ENCODE measurements around the gene RASL10A. TPM values are rescaled to one million over a fixed set of nuclear protein-coding genes. Genes with fewer than 3 reads are reported as not detected.

Gene RASL10A
- total RNA-seq, 1 donor, result 0.21 TPM

DNA sequence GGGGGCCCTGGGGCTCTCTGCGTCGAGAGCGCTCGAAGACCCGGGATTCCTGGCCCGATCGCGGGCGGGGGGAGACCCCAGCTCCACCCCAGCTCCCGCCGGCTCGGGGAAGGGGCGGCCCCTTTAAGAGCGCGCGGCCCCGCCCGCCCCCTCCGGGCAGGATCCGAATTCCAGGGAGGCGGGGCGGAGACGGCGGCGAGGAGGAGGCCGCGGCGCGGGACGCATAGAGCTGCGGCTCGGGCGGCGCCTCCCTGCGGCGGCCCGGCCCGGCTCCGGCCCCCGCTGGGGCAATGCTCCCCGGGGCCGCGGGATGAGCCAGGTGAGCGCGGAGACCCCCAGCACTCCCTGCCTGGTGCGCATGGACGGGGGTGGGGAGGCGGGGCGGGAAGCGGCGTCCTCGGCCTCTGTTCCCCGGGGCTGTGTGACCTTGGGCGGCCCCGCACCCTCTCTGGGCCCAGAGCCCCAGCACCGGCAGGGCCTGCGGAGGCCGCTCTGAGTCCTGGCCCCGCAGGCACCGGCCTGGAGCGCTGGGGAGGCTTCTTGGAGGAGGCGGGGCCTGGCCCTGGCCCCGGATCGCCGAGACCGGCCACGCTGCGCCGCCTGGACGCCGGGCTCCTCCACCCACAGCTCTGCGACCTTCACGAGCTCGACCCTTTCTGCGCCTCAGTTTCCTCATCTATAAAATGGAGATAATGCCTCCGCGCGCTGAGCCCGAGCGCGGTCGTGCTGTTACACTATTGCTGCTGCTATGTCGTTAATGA lies 8.5 kb downstream of the RASL10A start:
- Histone ChIP-seq H3K9me3 (ENCODE audit: low read depth, low read length) (no peaks in the 10 kb centered on the region), H3K4me3 (ENCODE audit: low read length) (peak overlapping the region; percentile 45), H3K4me1 (ENCODE audit: insufficient read depth, low read length) (peaks cover 37% of the 10 kb centered on the region), H3K27me3 (ENCODE audit: insufficient read depth, low read length) (peaks cover 12% of the 10 kb centered on the region)

DNA sequence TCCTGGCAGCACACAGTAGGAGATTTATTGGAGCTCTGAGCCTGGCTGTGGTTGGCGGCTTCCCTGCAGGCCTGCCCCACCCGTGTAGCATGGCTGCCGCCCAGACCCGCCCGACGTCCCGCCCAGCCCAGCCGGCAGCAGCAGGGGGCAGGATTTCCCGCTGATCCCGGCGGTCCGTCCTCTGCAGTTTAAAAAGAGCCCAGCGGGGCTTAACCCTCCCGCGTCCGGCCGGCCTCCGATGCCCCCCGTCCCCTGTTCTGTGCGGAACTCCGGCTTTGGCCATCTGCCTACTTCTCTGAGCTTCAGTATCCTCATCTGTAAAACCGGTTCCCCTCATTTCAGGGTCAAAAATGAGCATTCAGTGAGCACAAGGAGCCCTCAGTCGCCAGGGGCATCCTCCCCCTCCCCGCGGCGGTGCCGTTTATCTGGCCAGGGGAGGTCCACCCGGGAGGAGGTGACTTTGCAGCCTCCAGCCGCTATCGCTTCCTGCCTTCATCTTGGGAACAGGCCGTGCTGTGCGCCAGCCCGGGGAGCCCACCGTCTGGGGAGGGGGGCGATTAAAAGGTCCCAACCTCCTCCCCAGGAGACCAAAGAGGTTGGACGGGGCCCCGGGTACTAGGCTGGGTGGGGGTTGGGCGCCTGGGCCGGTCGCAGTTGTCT lies 9.2 kb downstream of the RASL10A start, which contains the start of gene GAS2L1:
Gene GAS2L1, plus strand, starts transcription at position 476 of the 660 bp plus-strand sequence. CDS start 1,456 bp downstream, outside the sequence.
- peaks cover 12% of the 10 kb centered on the region for H3K27me3 ChIP-seq (ENCODE audit: insufficient read depth, low read length)
- peak within 1 kb of the TSS; percentile 45 for H3K4me3 ChIP-seq (ENCODE audit: low read length)
- peaks cover 37% of the 10 kb centered on the region for H3K4me1 ChIP-seq (ENCODE audit: insufficient read depth, low read length)

DNA sequence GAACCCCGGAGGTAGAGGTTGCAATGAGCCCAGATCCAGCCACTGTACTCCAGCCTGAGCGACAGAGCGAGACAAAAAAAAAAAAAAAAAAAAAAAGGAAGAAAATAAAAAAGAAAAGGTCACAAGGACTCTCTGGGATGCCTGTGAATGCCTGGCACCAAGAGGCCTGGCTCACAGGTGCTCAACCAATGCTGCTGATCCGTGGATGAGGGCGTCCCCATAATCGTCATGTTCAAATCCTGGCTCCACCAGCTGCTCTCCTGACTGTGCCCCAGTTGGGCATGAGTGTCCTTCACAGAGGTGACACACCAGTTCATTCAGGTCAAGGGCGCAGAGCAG lies 9.7 kb downstream of the RASL10A start:
- H3K9me3 ChIP-seq (ENCODE audit: low read depth, low read length), result no peaks in the 10 kb centered on the region
- peaks cover 12% of the 10 kb centered on the region for H3K27me3 ChIP-seq (ENCODE audit: insufficient read depth, low read length)
- H3K4me3 ChIP-seq (ENCODE audit: low read length), result no peak overlapping the region
- peaks cover 34% of the 10 kb centered on the region for H3K4me1 ChIP-seq (ENCODE audit: insufficient read depth, low read length)

More for the DNA sequence above, 9.2 kb downstream of the RASL10A start, which contains the start of gene GAS2L1:
- H3K9me3 ChIP-seq (ENCODE audit: low read depth, low read length), result no peaks in the 10 kb centered on the region

DNA sequence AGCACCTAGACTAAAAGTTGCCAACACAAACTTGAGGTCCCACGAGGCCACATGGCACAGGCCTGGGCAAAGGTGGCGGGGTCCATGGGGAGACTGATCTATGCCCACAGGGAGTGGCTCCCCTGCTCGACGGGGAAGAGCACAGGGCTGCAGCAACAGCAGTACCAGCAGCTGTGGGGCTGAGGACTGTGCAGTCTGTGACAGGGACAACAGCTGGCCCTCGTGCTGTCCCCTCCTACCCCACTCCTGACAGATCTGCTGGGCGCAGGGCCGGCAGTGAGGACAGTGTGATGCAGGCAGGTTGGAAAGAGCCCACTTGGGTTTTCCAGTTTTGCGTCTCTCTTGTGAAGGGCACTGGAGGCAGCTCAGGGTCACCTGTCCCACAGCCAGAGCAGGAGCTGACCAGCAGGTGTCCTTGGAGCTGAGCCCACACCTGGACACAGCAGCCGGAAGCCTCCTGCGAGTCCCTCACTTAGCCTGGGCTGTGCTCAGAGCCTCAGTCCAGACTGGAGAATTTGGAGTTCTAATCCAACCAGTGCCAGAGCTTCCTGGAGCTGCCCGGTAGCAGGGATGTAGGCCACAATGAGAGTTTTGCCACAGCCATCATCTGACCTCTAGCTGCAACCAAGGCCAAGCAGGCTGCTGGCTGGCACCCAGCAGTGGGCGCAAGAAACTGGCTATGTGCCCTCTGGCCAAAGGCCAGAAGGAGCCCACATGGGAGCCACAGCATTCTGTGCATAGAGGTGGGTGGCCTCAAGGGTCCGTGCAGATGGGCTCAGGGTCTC lies 12.6 kb downstream of the RASL10A start:
- Histone ChIP-seq H3K27me3 (ENCODE audit: insufficient read depth, low read length) (peaks cover 12% of the 10 kb centered on the region), H3K4me3 (ENCODE audit: low read length) (no peak overlapping the region), H3K9me3 (ENCODE audit: low read depth, low read length) (no peaks in the 10 kb centered on the region), H3K4me1 (ENCODE audit: insufficient read depth, low read length) (peaks cover 25% of the 10 kb centered on the region)

DNA sequence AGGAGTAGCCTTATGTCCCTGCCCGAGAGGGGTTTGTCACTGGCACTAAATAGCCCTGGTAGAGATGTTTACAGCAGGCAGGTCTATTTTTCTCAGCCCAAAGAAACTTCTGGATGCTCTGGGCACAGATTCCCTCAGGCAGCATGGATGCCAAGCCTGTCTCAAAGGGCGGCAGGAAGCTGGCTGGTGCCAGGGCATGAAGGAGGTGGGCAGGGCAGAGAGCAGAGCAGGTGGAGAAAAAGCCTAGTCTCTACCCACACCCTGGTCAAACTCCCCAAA lies 13.2 kb downstream of the RASL10A start:
- Histone ChIP-seq H3K4me1 (ENCODE audit: insufficient read depth, low read length) (peaks cover 20% of the 10 kb centered on the region), H3K27me3 (ENCODE audit: insufficient read depth, low read length) (peaks cover 10% of the 10 kb centered on the region), H3K9me3 (ENCODE audit: low read depth, low read length) (no peaks in the 10 kb centered on the region), H3K4me3 (ENCODE audit: low read length) (no peak overlapping the region)

DNA sequence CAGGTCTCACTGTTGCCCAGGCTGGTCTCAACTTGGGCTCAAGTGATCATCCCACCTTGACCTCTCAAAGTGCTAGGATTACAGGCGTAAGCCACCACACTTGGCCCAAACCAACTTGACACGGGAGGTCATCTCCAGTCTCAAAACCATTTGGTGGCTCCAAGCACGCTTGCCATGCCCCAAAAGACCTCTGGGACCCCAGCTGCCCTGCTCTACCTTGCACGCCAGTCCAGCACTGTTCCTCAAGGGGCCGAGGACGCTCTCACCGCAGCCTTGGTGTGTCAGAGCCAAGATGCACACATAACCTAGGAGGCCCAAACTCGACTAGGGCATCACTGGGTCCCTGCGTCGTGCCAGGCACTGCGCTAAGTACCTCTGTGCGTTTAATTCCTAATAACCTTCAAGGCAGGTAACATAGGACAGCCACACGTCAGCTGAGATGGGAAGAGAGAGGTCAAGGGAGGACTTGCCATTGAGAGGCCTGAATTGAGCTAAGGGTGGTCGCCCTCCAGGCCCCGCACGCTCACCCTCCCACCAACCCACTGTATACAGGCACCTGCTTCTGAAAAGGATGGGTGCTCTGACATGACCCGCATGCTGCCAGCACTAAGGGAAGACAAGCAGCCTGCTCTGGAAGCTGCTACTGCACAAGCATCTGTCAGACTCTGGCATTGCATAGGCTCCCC lies 13.6 kb downstream of the RASL10A start:
- Histone ChIP-seq H3K9me3 (ENCODE audit: low read depth, low read length) (no peaks in the 10 kb centered on the region), H3K4me3 (ENCODE audit: low read length) (no peak overlapping the region), H3K4me1 (ENCODE audit: insufficient read depth, low read length) (peaks cover 18% of the 10 kb centered on the region), H3K27me3 (ENCODE audit: insufficient read depth, low read length) (peaks cover 9% of the 10 kb centered on the region)

DNA sequence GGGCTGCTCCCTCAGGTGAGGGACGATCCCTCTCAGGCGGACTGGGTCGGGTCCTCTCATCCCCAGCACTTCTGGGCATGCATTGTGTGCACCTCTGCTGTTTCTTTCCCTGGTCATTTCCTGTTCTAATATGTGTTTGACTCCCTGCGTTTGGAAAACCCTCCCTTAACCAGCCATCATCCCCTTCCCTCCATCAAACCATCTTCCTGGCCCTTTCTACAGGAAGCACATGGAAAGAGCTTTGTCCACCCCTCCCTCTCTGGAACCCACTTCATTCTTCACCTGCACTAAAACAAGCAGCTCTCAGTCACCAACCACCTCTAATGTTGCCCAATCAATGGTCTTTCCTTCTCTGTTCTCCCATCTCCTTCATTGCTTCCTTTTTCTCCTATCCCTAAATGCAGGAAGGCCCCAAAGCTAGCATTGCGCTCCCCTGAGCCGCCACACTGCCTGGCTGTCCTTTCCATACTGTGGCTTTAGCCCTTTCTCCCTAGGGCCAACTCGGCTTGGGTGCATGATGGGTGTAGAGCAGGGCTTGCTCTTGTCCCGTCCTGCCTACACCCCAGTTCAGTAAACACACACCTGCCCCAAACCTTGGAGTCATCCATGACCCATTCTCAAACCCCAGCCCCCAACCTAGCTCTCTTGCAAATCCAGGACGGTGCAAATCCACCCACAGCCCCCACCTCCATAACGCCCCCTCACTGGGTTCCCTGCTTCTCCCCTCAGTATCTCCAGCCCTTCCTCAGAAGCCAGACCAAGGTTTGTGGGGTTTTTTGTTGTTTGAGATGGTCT lies 14.5 kb downstream of the RASL10A start:
- peaks cover 11% of the 10 kb centered on the region for H3K4me1 ChIP-seq (ENCODE audit: insufficient read depth, low read length)
- peaks cover 8% of the 10 kb centered on the region for H3K27me3 ChIP-seq (ENCODE audit: insufficient read depth, low read length)
- no peaks in the 10 kb centered on the region for H3K9me3 ChIP-seq (ENCODE audit: low read depth, low read length)
- H3K4me3 ChIP-seq (ENCODE audit: low read length), result no peak overlapping the region

DNA sequence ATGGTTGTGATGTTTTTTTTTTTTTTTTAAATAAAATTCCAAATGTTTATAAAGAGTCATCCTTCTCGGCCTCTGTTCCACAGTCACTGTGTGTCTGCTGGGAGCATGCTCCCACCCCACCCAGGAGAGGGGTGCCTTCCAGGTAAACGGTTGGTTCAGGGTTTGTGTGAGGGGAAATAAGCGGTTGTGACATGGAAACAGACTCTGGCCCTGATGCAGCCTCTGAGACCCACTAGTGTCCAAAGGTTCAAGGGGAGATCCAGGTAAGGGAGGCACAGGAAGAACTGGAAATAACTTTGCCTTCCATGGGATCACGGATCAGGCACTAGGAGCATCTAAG lies 15.1 kb downstream of the RASL10A start:
- Histone ChIP-seq H3K4me3 (ENCODE audit: low read length) (no peak overlapping the region), H3K9me3 (ENCODE audit: low read depth, low read length) (no peaks in the 10 kb centered on the region), H3K4me1 (ENCODE audit: insufficient read depth, low read length) (peaks cover 7% of the 10 kb centered on the region), H3K27me3 (ENCODE audit: insufficient read depth, low read length) (peaks cover 3% of the 10 kb centered on the region)

DNA sequence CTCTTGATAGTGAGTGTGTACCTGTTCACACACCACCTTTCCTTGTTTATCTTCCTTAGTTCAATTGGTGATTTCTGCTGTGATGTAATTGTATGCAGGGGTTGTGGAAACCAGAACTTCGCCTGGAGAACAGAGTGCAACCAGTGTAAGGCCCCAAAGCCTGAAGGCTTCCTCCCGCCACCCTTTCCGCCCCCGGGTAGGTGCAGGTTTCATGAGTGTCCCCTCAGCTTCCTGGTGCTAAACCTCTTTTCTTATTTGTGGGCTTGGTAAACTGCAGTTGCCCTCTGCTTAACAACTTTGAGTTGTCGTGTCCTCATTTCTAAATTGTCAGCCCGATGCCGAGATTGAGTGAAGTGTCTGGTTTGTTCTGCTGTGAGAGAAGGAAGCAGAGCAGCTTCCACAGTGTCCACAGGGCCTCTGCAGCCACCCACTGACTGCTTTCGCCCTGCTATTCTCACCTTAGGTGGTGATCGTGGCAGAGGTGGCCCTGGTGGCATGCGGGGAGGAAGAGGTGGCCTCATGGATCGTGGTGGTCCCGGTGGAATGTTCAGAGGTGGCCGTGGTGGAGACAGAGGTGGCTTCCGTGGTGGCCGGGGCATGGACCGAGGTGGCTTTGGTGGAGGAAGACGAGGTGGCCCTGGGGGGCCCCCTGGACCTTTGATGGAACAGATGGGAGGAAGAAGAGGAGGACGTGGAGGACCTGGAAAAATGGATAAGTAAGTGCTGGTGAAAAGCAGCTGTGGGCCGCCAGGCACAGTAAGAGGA lies 16.2 kb downstream of the RASL10A start:
- Histone ChIP-seq H3K4me3 (ENCODE audit: low read length) (no peak overlapping the region), H3K27me3 (ENCODE audit: insufficient read depth, low read length) (no peaks in the 10 kb centered on the region), H3K9me3 (ENCODE audit: low read depth, low read length) (no peaks in the 10 kb centered on the region), H3K4me1 (ENCODE audit: insufficient read depth, low read length) (peaks cover 7% of the 10 kb centered on the region)

DNA sequence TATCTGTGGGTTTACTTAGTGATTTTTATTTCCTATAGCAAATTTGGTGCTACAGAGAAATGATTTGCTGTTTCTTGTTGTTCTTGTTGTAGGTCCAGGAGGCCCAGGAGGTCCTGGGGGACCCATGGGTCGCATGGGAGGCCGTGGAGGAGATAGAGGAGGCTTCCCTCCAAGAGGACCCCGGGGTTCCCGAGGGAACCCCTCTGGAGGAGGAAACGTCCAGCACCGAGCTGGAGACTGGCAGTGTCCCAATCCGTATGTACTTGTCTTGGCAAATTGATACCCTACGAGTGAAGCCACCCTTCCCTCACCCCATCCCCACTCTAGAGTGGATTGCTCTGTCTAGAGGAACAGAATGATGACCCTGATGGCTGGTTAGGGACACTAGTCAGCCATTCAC lies 16.9 kb downstream of the RASL10A start:
- H3K4me1 ChIP-seq (ENCODE audit: insufficient read depth, low read length), result peaks cover 7% of the 10 kb centered on the region
- no peaks in the 10 kb centered on the region for H3K9me3 ChIP-seq (ENCODE audit: low read depth, low read length)
- no peak overlapping the region for H3K4me3 ChIP-seq (ENCODE audit: low read length)
- H3K27me3 ChIP-seq (ENCODE audit: insufficient read depth, low read length), result no peaks in the 10 kb centered on the region

DNA sequence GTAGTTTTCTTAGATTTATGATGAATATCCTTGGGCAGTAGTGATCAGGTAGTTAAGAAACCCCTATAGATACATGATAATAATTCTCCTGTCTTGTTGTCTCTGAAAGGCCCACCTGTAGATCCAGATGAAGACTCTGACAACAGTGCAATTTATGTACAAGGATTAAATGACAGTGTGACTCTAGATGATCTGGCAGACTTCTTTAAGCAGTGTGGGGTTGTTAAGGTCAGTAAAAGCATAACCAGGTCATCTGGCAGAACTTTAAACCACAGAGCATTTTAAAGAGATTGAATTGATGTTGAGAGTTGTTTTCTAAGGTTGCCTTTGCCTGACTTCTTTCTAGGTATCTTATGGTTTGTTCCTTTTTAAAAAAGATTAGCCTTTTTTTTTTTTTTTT lies 23.1 kb downstream of the RASL10A start:
- Histone ChIP-seq H3K27me3 (ENCODE audit: insufficient read depth, low read length) (no peaks in the 10 kb centered on the region), H3K9me3 (ENCODE audit: low read depth, low read length) (no peaks in the 10 kb centered on the region), H3K4me3 (ENCODE audit: low read length) (no peak overlapping the region), H3K4me1 (ENCODE audit: insufficient read depth, low read length) (no peaks in the 10 kb centered on the region)

DNA sequence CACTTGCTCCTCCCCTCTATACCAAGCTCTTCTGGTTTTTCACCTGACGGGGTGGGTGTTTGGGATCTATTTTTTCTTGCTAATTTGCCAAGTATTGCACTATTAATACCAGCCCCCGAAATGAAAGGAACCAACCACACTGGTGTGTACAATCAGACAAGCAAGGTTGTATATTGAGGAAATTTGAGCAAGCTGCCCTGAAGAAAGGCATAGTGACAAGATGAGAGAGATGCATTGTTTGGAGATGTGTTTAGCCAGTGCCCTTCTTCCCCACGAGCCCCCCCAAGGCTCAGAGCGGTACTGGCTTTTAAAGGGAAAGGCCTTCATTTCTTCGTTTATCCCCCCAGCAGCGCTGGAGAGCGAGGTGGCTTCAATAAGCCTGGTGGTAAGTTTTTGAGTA lies 24.3 kb downstream of the RASL10A start:
- no peaks in the 10 kb centered on the region for H3K4me1 ChIP-seq (ENCODE audit: insufficient read depth, low read length)
- no peaks in the 10 kb centered on the region for H3K27me3 ChIP-seq (ENCODE audit: insufficient read depth, low read length)
- no peaks in the 10 kb centered on the region for H3K9me3 ChIP-seq (ENCODE audit: low read depth, low read length)
- no peak overlapping the region for H3K4me3 ChIP-seq (ENCODE audit: low read length)

DNA sequence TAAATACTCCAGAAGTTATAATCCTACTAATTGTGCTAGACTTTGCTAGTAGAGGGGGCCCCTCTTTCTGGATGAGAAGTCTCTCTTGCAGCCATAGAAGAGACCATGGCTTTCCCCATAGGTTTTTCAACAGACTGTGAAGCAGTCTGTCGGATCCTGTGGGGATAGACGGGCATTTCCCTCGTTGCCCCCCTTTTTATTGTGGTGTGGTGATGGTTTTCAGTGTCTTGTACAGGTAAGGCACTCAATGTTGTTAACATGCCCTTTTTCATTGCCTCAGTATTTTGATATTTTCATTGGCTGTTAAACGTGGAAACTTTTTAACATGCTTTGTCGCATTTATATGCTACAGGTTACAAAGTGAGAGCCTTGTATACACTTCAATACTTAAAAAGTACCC lies 25.4 kb downstream of the RASL10A start:
- no peak overlapping the region for H3K4me3 ChIP-seq (ENCODE audit: low read length)
- H3K9me3 ChIP-seq (ENCODE audit: low read depth, low read length), result no peaks in the 10 kb centered on the region
- no peaks in the 10 kb centered on the region for H3K4me1 ChIP-seq (ENCODE audit: insufficient read depth, low read length)
- no peaks in the 10 kb centered on the region for H3K27me3 ChIP-seq (ENCODE audit: insufficient read depth, low read length)

DNA sequence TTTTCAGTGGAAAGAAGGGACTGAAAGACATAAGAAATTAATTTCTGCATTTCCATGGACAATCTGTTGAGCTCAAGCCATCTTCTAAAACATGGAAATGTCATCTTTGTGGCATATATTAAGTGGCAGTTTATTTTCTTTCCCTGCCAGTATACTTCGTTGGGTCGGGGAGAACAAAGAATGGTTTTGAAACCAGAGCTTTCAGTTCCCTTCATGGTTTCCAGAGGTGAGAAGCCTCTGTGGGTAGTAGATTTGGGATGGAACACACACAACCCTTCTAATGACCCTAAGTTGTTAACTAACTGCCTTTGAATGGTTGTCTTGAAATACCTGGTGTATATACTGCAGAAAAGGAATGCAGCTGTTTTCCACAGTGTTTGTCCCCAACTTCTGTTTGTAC lies 26.7 kb downstream of the RASL10A start:
- Histone ChIP-seq H3K27me3 (ENCODE audit: insufficient read depth, low read length) (no peaks in the 10 kb centered on the region), H3K4me1 (ENCODE audit: insufficient read depth, low read length) (no peaks in the 10 kb centered on the region)

More for the DNA sequence above, 26.7 kb downstream of the RASL10A start:
- no peak overlapping the region for H3K4me3 ChIP-seq (ENCODE audit: low read length)
- H3K9me3 ChIP-seq (ENCODE audit: low read depth, low read length), result no peaks in the 10 kb centered on the region

Measured in mononuclear cell (primary cell).